Kidney (tissue), 14 donors: Measurements from ENCODE around the gene SYT14. TPM values are rescaled to one million over a fixed set of nuclear protein-coding genes. Genes with fewer than 3 reads are reported as not detected.
"Not testable (repeated sequence)": the region's sequence is repeated elsewhere in the genome, so short reads cannot be mapped to it uniquely, and the experiment has no call there.

Experiments used
- DNase-seq, 5 donors: peaks; one replicate each; pipeline ENCODE4 v3.0.0-alpha.2; 2013 to 2020
- FAIRE-seq: peaks from 2 replicates; lab custom pipeline; 2012; peaks lifted over from hg19 to GRCh38; lab: Jason Lieb, UNC
- H3K27ac ChIP-seq, 2 donors: one replicate each; pipeline ENCODE4 v1.7.0; 2013; ENCODE audit warnings: low read depth in 2 of 2, low read length in 2 of 2, inconsistent platforms in 1 of 2
- H3K27me3 ChIP-seq: one replicate; pipeline ENCODE4 v1.7.1; 2013; ENCODE audit warnings: low read length, inconsistent platforms; ENCODE audit not compliant: control insufficient read depth, insufficient read depth
- H3K36me3 ChIP-seq, 3 donors: one replicate each; pipeline versions ENCODE4 v1.7.0 to v1.7.1; 2013; ENCODE audit warnings: low read length in 3 of 3, control low read depth in 1 of 3, inconsistent platforms in 1 of 3; ENCODE audit not compliant: insufficient read depth in 3 of 3, control insufficient read depth in 2 of 3
- H3K4me1 ChIP-seq, 3 donors: one replicate each; pipeline versions ENCODE4 v1.7.0 to v1.7.1; 2013; ENCODE audit warnings: low read length in 3 of 3, inconsistent platforms in 1 of 3, low read depth in 1 of 3; ENCODE audit not compliant: control insufficient read depth in 2 of 3, insufficient read depth in 2 of 3
- H3K4me3 ChIP-seq, 3 donors: one replicate each; pipeline versions ENCODE4 v1.7.0 to v1.8.1; 2013; ENCODE audit warnings: low read length in 3 of 3, control low read depth in 1 of 3, inconsistent platforms in 1 of 3
- H3K9ac ChIP-seq, 3 donors: one replicate each; pipeline versions ENCODE4 v1.7.0 to v1.7.1; 2013; ENCODE audit warnings: low read length in 3 of 3, control low read depth in 1 of 3, inconsistent platforms in 1 of 3
- H3K9me3 ChIP-seq, 3 donors: one replicate each; pipeline versions ENCODE4 v1.7.0 to v1.7.1; 2013; ENCODE audit warnings: low read length in 3 of 3, control low read depth in 1 of 3, inconsistent platforms in 1 of 3; ENCODE audit not compliant: control insufficient read depth in 2 of 3, insufficient read depth in 1 of 3
- CTCF ChIP-seq: IDR thresholded peaks from 3 replicates; pipeline ENCODE4 v1.5.1; 2012; ENCODE audit warnings: mild to moderate bottlenecking, moderate library complexity, borderline replicate concordance; ENCODE audit not compliant: insufficient read depth; ENCODE audit errors: extremely low read depth
- intact Hi-C: fragments of 100-400 bp; cut with DNase I; formaldehyde crosslinking; loops from one replicate; pipeline ENCODE4 v1.11.1; 2022
- polyA plus RNA-seq: library from polyadenylated mRNA; stranded (reverse); fragments of 350-450 nt; fragmentation: Illumina TruSeq; extraction: RNeasy Lipid Tissue Mini Kit (QIAGEN cat#74804); gene quantifications from one replicate; pipeline ENCODE4 v1.2.3, GENCODE V29; 2014; ENCODE audit warnings: low read depth, low replicate concordance; ENCODE audit not compliant: insufficient read depth
- total RNA-seq: library from RNA; stranded (reverse); fragmentation: NEBNext Ultra II Directional; extraction: Animal tissue kit (Norgen Biotek cat#: 25700); gene quantifications from one replicate; pipeline ENCODE4 v1.2.1, GENCODE V29; 2021
- donor health status: control.
- donor health status: control.
- donor health status: control.
- donor health status: control.
- donor health status: control.
- donor health status: DM: yes; HTN: yes; CAD: no.
- donor health status: Normal renal cell carcinoma (clear cell type).

The SYT14 gene
- total and polyA plus RNA-seq, 2 donors from 2014 or later = 0.22 to 1.3 TPM

GRCh38 chr1:209890641-209891330, 47.2 kb upstream of the SYT14 start:
- FAIRE-seq = no peak
- Histone ChIP-seq H3K9me3 (no peaks in the 10 kb centered on the region), H3K27ac (no peak overlapping the region), H3K36me3 (no peaks in the 10 kb centered on the region), H3K4me1 (no peaks in the 10 kb centered on the region), H3K9ac (no peak overlapping the region), H3K4me3 (no peak overlapping the region), H3K27me3 (no peaks in the 10 kb centered on the region)
- intact Hi-C loops = no loop called here
- no peak for TF ChIP-seq CTCF
- no peak for DNase-seq

- no peak overlapping the region for H3K9ac ChIP-seq
- no peaks in the 10 kb centered on the region for H3K27me3 ChIP-seq
- no peak for DNase-seq
- no peak for FAIRE-seq
- no peak overlapping the region for H3K27ac ChIP-seq
- no peaks in the 10 kb centered on the region for H3K9me3 ChIP-seq
- no peak overlapping the region for H3K4me3 ChIP-seq
- TF ChIP-seq CTCF = no peak
- intact Hi-C loops = no loop called here
- no peaks in the 10 kb centered on the region for H3K36me3 ChIP-seq
- no peaks in the 10 kb centered on the region for H3K4me1 ChIP-seq
These were observed 44.3 kb upstream of the SYT14 start for GRCh38 chr1:209893751-209894150.

- no peak for TF ChIP-seq CTCF
- H3K36me3 ChIP-seq = no peaks in the 10 kb centered on the region
- H3K9me3 ChIP-seq = no peaks in the 10 kb centered on the region
- no peak for FAIRE-seq
- intact Hi-C loops = no loop called here
- H3K27ac ChIP-seq = no peak overlapping the region
- H3K4me3 ChIP-seq = no peak overlapping the region
- no peak for DNase-seq
- no peak overlapping the region for H3K9ac ChIP-seq
- no peaks in the 10 kb centered on the region for H3K4me1 ChIP-seq
- no peaks in the 10 kb centered on the region for H3K27me3 ChIP-seq
These were observed 42.3 kb upstream of the SYT14 start for GRCh38 chr1:209895709-209896108.

GRCh38 chr1:209896346-209896745, 41.7 kb upstream of the SYT14 start:
- Histone ChIP-seq H3K4me1 (no peaks in the 10 kb centered on the region), H3K36me3 (no peaks in the 10 kb centered on the region), H3K9ac (no peak overlapping the region), H3K4me3 (no peak overlapping the region), H3K9me3 (no peaks in the 10 kb centered on the region), H3K27ac (no peak overlapping the region), H3K27me3 (no peaks in the 10 kb centered on the region)
- no peak for TF ChIP-seq CTCF
- no peak for FAIRE-seq
- intact Hi-C loops = no loop called here
- DNase-seq = no peak

- H3K9me3 ChIP-seq, DNase-seq, H3K36me3 ChIP-seq, H3K4me3 ChIP-seq, FAIRE-seq, H3K27ac ChIP-seq, intact Hi-C loops, H3K27me3 ChIP-seq, H3K4me1 ChIP-seq, H3K9ac ChIP-seq: not testable (repeated sequence)
These were observed 39.7 kb upstream of the SYT14 start for GRCh38 chr1:209898271-209898670.
